Measurements from ENCODE around the gene UBE2R2.

DNA sequence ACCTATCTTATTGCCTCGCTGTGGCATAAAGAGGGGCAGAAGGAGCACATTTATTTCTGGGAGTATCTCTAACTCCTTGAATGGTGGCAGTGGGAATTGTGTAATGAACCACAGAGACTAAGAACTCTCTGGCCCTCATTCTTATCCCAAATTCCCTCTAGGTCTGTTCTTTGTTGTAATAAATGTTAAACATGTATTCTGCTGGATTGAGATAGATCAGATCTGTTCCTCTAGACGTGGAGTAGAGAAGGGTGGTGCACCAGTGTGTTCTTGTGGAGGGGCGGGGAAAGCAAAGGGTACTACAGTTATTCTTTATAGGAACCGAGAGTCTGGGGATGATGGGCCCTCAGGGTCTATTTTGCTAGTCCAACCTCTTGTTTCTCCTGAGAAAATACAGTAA lies 90.4 kb downstream of the UBE2R2 start:
- TF ChIP-seq, protein P1, sequence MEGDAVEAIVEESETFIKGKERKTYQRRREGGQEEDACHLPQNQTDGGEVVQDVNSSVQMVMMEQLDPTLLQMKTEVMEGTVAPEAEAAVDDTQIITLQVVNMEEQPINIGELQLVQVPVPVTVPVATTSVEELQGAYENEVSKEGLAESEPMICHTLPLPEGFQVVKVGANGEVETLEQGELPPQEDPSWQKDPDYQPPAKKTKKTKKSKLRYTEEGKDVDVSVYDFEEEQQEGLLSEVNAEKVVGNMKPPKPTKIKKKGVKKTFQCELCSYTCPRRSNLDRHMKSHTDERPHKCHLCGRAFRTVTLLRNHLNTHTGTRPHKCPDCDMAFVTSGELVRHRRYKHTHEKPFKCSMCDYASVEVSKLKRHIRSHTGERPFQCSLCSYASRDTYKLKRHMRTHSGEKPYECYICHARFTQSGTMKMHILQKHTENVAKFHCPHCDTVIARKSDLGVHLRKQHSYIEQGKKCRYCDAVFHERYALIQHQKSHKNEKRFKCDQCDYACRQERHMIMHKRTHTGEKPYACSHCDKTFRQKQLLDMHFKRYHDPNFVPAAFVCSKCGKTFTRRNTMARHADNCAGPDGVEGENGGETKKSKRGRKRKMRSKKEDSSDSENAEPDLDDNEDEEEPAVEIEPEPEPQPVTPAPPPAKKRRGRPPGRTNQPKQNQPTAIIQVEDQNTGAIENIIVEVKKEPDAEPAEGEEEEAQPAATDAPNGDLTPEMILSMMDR (IDR thresholded peaks at IDR 0.05; ENCODE audit: borderline replicate concordance, extremely low read depth, low read length, poor library complexity, severe bottlenecking) = no peak
- TF ChIP-seq EZH2 (IDR thresholded peaks at IDR 0.05; ENCODE audit: borderline replicate concordance, low read depth, low read length, severe bottlenecking) = no peak
